IPS-18c (cell line): ENCODE data around the gene ZNF496.
"Not testable (repeated sequence)": the region's sequence is repeated elsewhere in the genome, so short reads cannot be mapped to it uniquely, and the experiment has no call there.

Experiments used
- H3K4me3 ChIP-seq: 2 replicates; pipeline ENCODE4 v1.7.0; 2013; ENCODE audit warnings: low read depth, mild to moderate bottlenecking, low read length, moderate library complexity; ENCODE audit not compliant: insufficient read depth
- H3K9me3 ChIP-seq: one replicate; pipeline ENCODE4 v1.6.1; 2013; ENCODE audit warnings: mild to moderate bottlenecking, low read length, moderate library complexity; ENCODE audit not compliant: control insufficient read depth, insufficient read depth

Gene ZNF496

DNA sequence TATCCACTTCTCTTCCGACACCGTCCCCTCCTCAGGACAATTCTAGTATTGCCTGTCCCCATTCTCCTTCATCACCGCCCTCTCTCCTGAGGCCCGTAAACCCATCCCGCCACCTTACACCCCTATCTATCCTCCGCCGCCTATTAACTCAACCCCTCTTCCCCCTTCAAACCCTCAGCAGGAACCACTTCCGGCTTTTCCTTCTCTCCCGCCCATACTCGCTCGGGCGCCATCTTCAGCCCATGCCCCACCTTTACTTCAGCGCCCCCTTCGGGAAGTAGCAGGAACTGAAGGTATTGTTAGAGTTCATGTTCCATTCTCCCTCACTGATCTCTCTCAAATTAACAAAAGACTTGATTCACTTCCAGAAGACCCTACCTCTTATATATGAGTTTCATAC is 44.2 kb downstream of the ZNF496 start:
- peaks cover 4% of the 10 kb centered on the region for H3K9me3 ChIP-seq
- H3K4me3 ChIP-seq: no peak overlapping the region

DNA sequence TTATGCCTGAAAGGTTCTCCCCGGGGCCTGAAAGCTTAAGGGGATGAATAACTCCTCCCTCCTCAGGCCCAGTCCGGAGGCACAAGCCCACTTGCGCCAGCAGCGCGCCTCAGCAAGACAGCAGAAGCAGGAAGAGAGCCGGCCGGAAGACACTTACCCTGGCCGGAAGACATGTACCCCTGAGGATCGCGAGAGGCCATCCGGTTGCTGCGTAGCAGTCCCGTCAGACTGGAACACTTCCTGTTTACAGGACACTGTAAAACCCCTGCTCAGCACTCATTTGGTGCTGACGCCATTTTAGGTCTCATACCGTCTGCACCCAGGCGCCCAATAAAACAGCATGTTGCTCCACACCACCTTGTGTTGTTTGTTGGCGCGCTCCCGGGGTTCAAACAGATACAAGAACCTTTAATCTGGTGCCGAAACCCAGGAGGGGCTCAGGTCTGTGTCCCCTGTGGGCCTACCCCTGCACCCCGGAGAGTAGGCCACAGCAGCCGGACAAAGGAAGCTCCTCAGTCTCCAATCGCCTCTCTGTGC is 45.5 kb downstream of the ZNF496 start:
- Histone ChIP-seq H3K4me3 (no peak overlapping the region), H3K9me3 (peaks cover 2% of the 10 kb centered on the region)

DNA sequence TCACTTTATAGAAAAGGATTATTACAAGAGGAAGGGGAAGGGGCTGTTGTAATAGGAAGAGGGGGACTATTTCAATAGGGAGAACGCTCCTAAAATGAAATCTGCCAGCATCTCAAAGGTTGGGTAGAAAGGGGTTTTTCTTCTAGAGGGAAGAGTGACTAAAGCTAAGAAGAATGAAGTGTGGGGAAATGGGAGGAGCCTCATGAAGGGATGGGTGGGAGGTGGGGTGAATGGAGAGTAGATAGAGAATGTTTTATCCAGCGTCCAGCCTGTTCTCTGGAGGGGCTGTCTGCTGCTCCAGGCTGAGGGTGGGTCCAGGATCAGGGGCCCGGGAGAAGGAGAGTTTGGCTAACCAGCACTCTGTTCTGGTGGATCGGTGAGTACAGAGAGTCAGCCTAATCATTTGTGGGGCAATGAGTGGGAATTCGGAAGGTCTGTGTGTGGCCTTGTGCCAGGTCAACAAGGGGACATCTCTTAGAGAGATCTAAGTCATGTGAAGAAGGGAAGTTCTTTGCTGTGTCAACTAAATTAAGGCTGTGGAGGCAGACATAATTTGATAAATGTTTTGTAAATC is 50.6 kb downstream of the ZNF496 start:
- H3K4me3 ChIP-seq: no peak overlapping the region
- no peaks in the 10 kb centered on the region for H3K9me3 ChIP-seq

DNA sequence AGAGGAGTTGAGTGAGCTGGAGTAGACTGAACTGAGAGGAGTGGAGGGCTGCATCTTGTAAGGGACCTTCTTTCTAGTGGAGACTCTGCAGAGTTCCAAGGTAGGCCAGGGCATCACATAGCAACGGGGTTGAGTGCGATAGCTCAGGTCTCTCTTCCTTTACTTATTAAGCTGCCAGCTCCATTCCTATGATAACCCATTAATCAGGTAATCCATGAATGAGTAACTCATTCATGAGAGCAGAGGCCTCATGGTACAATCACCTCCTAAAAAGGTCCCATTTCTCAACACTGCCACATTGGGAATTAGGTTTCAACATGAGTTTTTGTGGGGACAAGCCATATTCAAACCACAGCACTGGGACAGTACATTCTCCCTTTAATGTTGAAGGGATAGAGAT is 54.5 kb downstream of the ZNF496 start:
- no peaks in the 10 kb centered on the region for H3K9me3 ChIP-seq
- H3K4me3 ChIP-seq: no peak overlapping the region

DNA sequence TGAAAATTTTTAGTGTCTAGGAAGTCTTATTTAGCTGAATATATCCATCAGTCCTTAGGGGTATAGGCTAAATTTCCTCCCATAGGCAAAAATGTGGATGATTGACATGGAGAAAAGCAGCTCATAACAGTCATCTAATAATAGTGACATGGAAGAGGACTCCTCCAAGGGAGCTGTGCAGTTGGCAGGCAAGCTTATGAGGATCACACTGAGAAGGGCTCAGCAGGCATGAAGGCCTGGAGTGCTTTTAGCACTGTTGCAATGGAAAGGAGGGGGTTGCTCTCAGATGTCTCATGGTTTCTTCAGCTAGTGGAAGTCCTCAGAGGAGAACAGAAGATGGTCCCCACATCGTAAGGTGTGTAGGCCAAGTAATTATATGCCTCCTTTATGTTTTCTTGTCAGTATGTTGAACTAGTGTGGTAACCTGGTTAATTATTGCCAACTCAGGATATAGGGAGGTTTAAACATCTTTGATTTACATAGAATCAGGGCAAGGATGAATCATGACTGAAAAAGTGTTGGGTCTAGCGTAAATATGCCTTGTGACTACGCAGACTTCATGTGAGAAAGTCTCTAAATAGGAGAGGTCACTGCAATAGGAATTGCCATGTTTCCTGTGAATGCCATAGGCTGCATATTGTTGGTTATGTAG is 56.9 kb downstream of the ZNF496 start:
- Histone ChIP-seq H3K4me3 (no peak overlapping the region), H3K9me3 (peaks cover 2% of the 10 kb centered on the region)

DNA sequence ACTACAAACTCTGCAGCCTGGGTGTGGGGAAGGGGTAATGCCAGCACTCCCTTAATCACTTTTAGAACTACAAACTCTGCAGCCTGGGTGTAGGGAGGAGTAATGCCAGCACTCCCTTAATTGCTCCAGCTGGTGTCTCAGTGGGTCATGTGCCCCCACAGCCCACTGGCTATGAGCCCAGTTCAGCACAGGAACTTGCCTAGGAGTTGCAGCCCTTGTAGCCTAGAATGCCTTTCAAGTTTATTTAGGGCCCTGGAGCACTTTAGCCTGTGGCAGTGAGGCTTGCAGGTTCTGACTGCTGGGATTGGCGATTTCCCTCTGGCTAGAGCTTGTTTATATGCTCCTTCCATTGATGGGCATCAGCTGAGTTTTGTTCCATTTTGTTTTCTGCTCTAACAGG is 58.7 kb downstream of the ZNF496 start:
- Histone ChIP-seq H3K4me3 (no peak overlapping the region), H3K9me3 (peaks cover 2% of the 10 kb centered on the region)

DNA sequence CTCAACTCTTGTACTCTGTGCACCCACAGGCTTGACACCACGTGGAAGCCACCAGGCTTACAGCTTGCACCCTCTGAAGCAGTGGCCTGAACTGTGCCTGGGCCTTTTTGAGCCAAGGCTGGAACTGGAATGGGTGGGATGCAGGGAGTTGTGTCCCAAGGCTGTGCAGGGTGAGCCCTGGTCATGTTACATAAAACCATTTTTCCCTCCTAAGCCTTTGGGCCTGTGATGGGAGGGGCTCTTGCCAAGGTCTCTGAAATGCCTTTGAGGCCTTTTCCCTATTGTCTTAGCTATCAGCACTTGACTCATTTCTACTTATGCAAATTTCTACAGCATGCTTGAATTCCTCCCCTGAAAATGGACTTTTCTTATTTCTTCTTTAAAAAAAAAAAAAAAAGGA is 61.7 kb downstream of the ZNF496 start:
- H3K4me3 ChIP-seq: no peak overlapping the region
- H3K9me3 ChIP-seq: peaks cover 2% of the 10 kb centered on the region

DNA sequence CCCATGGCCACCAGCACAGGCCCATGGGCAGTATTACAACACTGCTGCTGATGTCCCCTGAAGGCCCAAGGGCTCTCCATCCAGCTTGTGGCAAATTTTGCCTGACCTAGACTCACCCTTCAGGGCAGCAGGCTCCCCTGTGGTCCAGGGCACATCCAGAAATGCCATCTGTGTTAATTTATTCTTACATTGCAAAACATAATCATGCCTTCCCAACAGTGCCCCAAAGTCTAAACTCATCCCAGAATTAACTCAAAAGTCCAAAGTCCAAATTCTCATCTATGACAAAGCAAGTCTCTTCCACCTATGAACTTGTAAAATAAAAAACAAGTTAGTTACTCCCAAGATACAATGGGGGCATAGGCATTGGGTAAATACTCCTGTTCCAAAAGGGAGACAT is 62.5 kb downstream of the ZNF496 start:
- Histone ChIP-seq H3K9me3 (peaks cover 2% of the 10 kb centered on the region), H3K4me3 (no peak overlapping the region)

DNA sequence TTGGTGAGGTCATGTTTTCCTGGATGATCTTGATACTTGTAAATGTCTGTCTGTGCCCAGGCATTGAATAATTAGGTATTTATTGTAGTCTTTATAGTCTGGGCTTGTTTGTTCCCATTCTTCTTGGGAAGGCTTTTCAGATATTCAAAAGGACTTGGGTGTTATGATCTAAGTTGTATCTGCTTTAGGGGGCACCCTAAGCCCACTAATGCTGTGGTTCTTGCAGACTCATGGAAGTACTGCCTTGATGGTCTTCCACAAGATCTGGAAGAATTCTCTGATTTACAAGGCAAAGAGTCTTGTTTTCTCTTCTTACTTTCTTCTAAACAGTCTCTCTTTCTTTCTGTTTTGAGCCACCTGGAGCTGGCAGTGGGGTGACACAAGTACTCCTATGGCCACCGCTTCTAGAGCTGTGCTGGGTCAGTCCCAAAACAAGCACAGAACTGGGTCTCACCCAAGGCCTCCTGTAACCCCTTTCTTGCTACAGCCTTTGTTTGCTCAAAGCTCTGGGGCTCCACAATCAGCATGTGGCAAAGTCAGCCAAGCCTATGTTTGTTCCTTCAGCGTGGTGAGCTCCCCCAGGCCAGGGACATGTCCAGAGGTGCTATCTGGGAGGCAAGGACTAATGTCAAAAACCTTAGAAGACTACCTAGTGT is 63.1 kb downstream of the ZNF496 start:
- Histone ChIP-seq H3K4me3 (no peak overlapping the region), H3K9me3 (peaks cover 2% of the 10 kb centered on the region)

DNA sequence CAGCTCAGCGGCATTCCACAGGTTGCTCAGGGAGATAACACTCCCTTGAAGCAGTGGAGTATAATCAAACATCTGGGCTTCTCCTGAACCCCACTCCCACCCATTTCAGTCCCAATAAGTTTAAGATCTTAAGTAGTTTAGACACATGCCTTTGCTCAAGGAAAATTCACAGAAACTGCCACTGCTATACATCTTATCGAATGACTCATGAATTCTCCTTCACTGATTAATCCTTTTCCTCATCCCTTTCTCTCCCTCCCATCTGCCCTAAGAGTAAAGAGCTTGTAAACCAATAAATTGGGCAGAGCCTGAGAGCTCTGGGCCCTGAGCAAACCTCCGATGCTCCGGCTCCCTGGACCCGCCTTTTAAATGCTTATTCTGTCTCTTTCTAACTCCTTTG is 65.6 kb downstream of the ZNF496 start:
- H3K4me3 ChIP-seq: no peak overlapping the region
- H3K9me3 ChIP-seq: peaks cover 2% of the 10 kb centered on the region

DNA sequence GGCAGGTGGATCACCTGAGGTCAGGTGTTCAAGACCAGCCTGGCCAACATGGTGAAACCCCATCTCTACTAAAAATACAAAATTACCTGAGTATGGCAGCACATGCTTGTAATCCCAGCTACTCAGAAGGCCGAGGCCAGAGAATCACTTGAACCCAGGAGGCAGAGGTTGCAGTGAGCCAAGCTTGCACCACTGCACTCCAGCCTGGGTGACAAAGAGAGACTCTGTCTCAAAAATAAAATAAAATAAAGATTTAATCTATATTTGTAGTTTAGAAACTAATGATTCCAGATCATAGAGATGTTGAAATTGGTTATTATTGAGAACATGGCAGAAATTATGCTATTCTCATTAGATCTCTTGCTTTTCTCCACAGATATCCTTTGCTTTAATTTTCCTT is 75.9 kb downstream of the ZNF496 start, which contains the start of gene VN1R5:
VN1R5 (plus strand) TSS at position 301 of the 400 bp plus-strand sequence.
- H3K4me3 ChIP-seq, H3K9me3 ChIP-seq: not testable (repeated sequence)

DNA sequence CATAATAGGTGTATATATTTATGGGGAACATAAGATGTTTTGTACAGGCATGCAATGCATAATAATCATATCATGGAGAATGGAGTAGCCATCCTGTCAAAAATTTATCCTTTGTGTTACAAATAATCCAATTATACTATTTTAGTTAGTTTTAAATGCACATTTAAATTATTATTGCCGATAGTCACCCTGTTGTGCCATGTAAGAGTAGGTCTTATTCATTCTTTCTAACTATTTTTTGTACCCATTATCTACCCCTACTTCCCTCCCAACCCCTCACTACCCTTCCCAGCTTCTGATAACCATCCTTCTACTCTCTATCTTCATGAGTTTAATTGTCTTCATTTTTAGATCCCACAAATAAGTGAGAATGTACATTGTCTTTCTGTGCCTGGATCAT is 84.1 kb downstream of the ZNF496 start:
- H3K4me3 ChIP-seq: no peak overlapping the region
- no peaks in the 10 kb centered on the region for H3K9me3 ChIP-seq
